Activated T-cell treated with anti-CD3 and anti-CD28 coated beads, Interleukin-2, amount 50 U/mL, for 4 hours (primary cell): ENCODE data around the gene ZDHHC9. TPM values are rescaled to one million over a fixed set of nuclear protein-coding genes. Genes with fewer than 3 reads are reported as not detected.

ENCODE experiments used
- ATAC-seq, 2 donors: fragments of 200-7000 bp; cut with Tn5 transposase; one replicate each; pipeline ENCODE4 v1.10.0; 2021
- DNase-seq: peaks from one replicate; pipeline ENCODE4 v3.0.0-alpha.2; 2020
- H3K27me3 Mint-ChIP-seq: one replicate; pipeline ENCODE4 v1.8.0; 2021; ENCODE audit warnings: low read depth, mixed read lengths
- H3K36me3 Mint-ChIP-seq: one replicate; pipeline ENCODE4 v1.8.0; 2022; ENCODE audit warnings: mixed read lengths; ENCODE audit not compliant: insufficient read depth
- H3K4me1 Mint-ChIP-seq: one replicate; pipeline ENCODE4 v1.8.0; 2021; ENCODE audit warnings: low read depth, mixed read lengths
- H3K4me3 Mint-ChIP-seq: one replicate; pipeline ENCODE4 v1.8.0; 2021; ENCODE audit warnings: mild to moderate bottlenecking, moderate library complexity, mixed read lengths
- H3K9me3 Mint-ChIP-seq: one replicate; pipeline ENCODE4 v1.8.0; 2021; ENCODE audit warnings: mixed read lengths
- total RNA-seq, 3 donors: library from RNA; stranded (reverse); gene quantifications; one replicate each; pipeline ENCODE4 v1.2.1, GENCODE V29; 2021

The ZDHHC9 gene
- total RNA-seq, 3 donors from 2014 or later = 12.3 to 14.2 (median 12.7) TPM

DNA sequence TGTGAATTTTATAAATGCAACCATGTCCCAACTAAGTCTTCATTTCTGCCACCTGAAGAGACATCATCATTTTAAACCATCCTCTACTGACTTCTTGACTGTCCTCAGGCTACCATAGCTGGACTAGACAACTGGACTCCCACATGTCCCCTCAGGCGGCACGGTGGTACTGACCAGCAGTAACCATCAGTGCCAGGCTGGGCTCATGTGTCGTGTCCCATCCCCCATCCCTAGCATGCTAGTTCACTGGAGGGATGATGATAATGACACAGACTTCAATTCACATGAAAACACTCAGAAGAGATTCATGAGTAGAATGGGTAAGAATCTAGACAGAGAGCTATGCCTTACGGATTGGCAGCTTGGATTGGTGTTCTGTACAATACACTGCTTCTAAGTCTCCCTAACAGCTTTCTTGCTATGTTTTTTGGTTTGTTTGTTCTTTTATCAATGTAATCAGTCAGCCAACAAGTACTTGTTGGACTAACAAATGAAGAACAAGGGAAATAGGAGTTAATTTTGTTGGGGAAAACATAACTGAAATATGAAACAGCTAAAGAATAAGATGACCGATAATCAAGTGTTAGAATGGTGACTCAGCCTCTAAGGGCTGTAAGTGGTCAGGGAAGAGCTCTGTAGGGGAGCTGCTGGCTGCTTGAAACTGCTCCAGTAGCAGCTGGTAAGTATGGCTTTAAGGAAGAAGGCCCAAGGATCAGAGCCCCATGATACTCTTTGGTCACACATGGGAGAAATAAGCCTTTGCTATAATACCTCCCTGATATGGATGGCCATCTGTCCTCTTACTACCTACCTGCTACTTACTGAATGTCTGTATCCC lies 10.3 kb downstream of the ZDHHC9 start:
- Mint-ChIP-seq H3K36me3 (peaks cover 11% of the 10 kb centered on the region), H3K4me1 (no peaks in the 10 kb centered on the region), H3K4me3 (no peak overlapping the region), H3K27me3 (no peaks in the 10 kb centered on the region), H3K9me3 (no peaks in the 10 kb centered on the region)
- no peak for ATAC-seq
- no peak for DNase-seq

DNA sequence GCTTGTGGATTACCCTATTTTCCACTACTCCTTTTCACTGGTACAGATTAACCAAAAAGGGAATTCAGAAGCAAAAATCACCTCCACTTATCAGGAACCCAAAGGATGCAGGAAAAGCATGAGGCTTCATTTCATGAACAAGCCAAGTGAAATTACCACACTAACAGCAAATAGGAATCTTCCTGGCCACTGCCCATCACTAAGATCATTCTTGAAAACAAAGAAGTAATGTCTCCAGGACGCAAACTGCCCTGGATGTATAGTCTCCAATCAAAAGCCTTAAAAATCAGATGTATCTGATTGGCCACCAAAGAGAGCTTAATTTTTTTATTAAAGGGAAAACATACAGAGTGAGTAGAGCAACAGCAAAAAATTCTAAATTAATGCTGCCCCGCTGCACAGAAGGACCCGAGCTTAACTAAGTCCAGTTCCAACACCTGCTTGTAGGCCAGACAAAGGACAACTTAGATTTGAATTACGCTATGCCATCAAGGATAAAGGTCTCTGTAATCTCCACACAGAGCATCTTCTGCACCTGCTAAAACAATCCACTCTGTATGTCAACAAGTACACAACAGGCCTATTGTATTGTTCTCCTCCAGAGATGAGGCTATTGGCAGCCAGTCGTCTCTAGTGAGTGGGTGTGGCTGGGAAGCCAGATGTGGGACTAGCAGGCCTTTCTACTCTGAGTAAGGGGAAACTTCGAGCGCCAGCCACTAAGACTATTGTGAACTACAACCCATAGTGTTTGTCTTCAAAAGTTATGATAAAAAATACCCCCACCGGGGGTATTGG lies 12.4 kb downstream of the ZDHHC9 start:
- H3K27me3 Mint-ChIP-seq = no peaks in the 10 kb centered on the region
- peaks cover 11% of the 10 kb centered on the region for H3K36me3 Mint-ChIP-seq
- no peak for DNase-seq
- no peaks in the 10 kb centered on the region for H3K9me3 Mint-ChIP-seq
- no peak overlapping the region for H3K4me3 Mint-ChIP-seq
- no peak for ATAC-seq
- H3K4me1 Mint-ChIP-seq = peaks cover 1% of the 10 kb centered on the region

DNA sequence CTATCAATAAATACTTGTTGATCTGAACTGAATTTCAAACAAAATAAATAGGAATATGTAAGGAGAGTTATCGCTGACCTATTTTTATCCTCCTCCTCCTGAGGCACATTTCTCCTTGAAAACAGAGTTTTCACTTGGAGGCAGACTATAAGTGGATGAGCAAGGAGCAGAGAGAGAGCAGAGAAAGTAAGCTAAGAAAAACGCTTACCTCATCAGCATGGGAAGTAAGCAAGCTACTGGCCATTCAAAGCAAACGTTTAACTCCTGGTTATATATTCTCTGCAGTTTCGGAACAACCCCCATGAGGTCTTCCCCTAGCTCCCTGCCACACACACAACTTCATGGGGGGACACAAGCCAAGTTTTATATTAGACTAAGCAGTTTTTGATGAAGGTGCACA lies 13.2 kb downstream of the ZDHHC9 start:
- no peaks in the 10 kb centered on the region for H3K9me3 Mint-ChIP-seq
- ATAC-seq = no peak

DNA sequence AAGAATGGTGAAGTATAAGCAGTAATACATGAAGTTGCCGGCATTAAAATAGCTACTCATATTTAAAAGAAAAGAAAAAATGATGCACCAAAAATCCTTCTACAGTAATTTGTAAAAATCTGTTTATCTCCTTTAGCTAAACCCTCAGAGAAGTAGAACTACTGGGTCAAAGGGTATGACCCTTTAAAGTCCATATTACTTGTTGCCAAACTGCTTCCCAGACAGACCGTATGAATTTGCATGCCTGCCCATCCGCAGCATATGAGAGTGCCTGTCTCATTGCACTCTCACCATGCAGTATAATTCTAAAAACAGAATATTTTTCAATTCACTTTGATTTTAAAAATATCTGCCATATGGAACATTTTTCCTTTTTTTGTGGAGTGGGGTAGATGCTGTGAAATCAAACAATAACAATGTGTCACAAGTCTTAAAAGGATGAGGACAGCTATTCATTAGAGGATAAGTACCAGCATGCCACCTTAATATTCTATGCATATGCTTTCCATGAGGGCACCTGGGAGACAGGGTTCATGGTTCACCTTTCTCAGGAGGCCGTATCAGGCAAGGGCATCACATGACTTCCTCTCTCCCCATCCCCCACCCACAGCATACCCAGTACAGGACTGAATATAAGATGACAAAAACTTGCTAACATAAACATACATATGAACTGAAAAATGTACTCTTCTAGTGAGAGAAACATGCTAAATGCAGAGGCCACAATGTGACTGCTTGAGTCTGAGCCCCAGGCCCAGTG lies 17.8 kb downstream of the ZDHHC9 start:
- Mint-ChIP-seq H3K36me3 (peaks cover 10% of the 10 kb centered on the region), H3K4me1 (peaks cover 9% of the 10 kb centered on the region), H3K9me3 (no peaks in the 10 kb centered on the region), H3K4me3 (no peak overlapping the region), H3K27me3 (no peaks in the 10 kb centered on the region)
- DNase-seq (no peak), ATAC-seq (no peak)

More for the DNA sequence above, 13.2 kb downstream of the ZDHHC9 start:
- no peak overlapping the region for H3K4me3 Mint-ChIP-seq
- no peaks in the 10 kb centered on the region for H3K27me3 Mint-ChIP-seq
- no peak for DNase-seq
- H3K4me1 Mint-ChIP-seq = peaks cover 5% of the 10 kb centered on the region
- H3K36me3 Mint-ChIP-seq = peaks cover 11% of the 10 kb centered on the region

DNA sequence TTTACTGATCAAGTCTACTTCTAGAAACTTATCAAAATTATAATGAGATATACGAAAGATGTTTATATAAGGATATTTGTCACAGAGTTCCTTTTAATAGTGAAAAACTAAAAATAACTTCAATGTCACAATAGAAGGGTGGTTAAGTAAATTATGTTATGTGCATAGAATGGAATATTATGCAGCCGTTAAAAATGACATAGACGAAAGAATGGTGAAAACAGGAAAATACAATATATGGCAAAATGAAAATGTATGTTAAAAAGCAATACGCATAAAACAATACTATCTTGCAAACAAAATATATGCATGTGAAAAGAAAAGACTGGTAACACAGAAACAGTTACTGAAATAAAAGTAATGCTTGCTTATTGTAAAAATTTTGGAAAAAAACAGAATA lies 19.1 kb downstream of the ZDHHC9 start:
- ATAC-seq (no peak), DNase-seq (no peak)
- H3K4me3 Mint-ChIP-seq = no peak overlapping the region
- no peaks in the 10 kb centered on the region for H3K9me3 Mint-ChIP-seq
- no peaks in the 10 kb centered on the region for H3K27me3 Mint-ChIP-seq
- peaks cover 9% of the 10 kb centered on the region for H3K4me1 Mint-ChIP-seq
- H3K36me3 Mint-ChIP-seq = peaks cover 8% of the 10 kb centered on the region

DNA sequence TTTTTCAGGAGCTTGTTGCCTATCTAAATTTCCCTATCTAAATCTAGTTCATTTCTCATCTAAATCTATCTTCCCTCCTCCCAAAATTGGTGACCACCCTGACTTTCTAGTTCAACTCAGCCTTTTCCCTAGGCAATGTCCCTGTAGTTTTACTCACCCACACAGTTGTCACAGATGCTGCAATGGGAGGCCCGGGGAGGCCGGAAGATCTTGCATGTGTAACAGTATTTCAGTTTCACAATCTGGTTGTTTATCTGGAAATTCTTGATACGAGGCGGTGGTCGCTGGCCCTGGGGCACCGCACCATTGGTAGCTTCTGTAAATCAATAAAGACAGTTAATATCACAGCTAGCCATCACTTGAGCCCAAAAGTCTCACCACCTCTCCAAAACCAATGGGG lies 20.2 kb downstream of the ZDHHC9 start:
- Mint-ChIP-seq H3K4me3 (no peak overlapping the region), H3K4me1 (peaks cover 9% of the 10 kb centered on the region), H3K27me3 (no peaks in the 10 kb centered on the region), H3K36me3 (peaks cover 2% of the 10 kb centered on the region), H3K9me3 (no peaks in the 10 kb centered on the region)
- ATAC-seq (no peak), DNase-seq (no peak)

DNA sequence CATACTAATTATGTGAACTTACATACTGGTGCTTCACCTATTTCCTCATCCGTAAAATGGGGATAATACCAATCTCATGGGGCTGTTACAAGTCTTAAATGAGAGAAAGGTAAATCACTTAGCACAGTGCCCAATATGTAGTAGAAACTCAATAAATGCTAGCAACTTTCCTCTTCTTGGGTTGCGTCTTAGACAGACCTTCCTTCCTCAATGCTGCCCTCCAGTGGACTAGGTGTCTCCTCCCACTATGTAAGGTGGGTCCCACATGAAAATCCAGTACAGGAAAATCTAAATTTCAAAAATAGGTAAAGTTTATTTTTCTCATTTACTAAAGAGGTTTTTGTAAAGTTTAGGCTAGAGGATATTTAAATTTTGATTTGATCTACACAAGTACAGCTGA lies 20.6 kb downstream of the ZDHHC9 start:
- no peak overlapping the region for H3K4me3 Mint-ChIP-seq
- H3K36me3 Mint-ChIP-seq = peaks cover 2% of the 10 kb centered on the region
- ATAC-seq = peak; percentile 60 to 74
- peaks cover 9% of the 10 kb centered on the region for H3K4me1 Mint-ChIP-seq
- H3K27me3 Mint-ChIP-seq = no peaks in the 10 kb centered on the region
- DNase-seq = peak; percentile 51
- no peaks in the 10 kb centered on the region for H3K9me3 Mint-ChIP-seq

DNA sequence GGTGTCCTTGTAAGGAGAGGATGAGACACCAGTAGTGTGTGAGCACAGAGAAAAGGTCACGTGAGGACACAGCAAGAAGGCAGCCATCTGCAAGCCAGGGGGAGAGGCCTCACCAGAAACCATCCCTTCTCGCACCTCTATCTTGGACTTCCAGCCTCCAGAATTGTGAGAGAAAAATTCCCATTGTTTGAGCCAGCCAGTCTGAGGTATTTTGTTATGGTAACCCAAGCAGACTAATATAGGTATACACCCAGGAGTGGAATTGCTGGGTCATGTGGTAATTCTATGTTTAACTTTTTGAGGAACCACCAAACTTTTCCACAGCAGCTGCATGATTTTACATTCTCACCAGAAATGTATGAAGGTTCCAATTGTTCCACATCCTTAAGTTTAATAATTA lies 25.6 kb downstream of the ZDHHC9 start:
- H3K27me3 Mint-ChIP-seq = no peaks in the 10 kb centered on the region
- ATAC-seq = no peak
- no peaks in the 10 kb centered on the region for H3K4me1 Mint-ChIP-seq

DNA sequence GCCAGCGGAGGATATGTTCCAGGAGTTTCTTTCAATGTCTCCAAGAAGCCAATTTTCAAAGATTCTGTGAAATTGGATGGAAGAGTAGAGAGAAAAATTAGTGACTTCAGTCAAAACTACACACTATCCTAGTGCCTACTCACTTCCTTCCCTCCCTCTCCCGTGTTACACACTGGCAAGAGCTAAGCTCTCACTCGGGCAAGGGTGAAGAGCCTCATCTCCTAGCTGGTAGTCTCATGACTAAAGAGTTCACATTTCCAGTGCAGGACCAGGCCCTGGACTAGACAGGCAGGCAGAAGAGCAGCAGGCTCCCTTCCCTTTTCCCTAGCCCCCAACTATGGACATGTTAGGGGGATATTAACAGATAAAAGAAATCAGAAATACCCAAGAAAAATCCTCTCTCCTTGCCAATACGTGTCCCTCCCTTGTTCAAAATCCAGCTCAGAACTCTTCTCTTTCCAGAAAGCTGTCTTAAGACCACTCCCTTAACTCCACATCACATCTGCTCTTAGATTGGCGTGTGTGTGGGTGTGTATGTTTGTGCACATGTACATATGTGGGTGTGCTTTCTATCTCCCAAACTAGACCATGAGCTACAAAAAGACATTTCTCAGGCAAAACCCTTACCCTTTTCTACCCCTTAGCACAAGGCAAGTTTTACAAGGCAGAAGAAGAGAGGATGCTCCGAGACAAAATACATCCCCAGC lies 29.9 kb downstream of the ZDHHC9 start:
- ATAC-seq = no peak
- H3K4me1 Mint-ChIP-seq = peaks cover 7% of the 10 kb centered on the region
- no peak overlapping the region for H3K4me3 Mint-ChIP-seq
- DNase-seq = no peak
- H3K36me3 Mint-ChIP-seq = peaks cover 14% of the 10 kb centered on the region
- H3K27me3 Mint-ChIP-seq = no peaks in the 10 kb centered on the region
- no peaks in the 10 kb centered on the region for H3K9me3 Mint-ChIP-seq

More for the DNA sequence above, 25.6 kb downstream of the ZDHHC9 start:
- H3K36me3 Mint-ChIP-seq = peaks cover 5% of the 10 kb centered on the region
- H3K9me3 Mint-ChIP-seq = no peaks in the 10 kb centered on the region
- DNase-seq = no peak
- H3K4me3 Mint-ChIP-seq = no peak overlapping the region

DNA sequence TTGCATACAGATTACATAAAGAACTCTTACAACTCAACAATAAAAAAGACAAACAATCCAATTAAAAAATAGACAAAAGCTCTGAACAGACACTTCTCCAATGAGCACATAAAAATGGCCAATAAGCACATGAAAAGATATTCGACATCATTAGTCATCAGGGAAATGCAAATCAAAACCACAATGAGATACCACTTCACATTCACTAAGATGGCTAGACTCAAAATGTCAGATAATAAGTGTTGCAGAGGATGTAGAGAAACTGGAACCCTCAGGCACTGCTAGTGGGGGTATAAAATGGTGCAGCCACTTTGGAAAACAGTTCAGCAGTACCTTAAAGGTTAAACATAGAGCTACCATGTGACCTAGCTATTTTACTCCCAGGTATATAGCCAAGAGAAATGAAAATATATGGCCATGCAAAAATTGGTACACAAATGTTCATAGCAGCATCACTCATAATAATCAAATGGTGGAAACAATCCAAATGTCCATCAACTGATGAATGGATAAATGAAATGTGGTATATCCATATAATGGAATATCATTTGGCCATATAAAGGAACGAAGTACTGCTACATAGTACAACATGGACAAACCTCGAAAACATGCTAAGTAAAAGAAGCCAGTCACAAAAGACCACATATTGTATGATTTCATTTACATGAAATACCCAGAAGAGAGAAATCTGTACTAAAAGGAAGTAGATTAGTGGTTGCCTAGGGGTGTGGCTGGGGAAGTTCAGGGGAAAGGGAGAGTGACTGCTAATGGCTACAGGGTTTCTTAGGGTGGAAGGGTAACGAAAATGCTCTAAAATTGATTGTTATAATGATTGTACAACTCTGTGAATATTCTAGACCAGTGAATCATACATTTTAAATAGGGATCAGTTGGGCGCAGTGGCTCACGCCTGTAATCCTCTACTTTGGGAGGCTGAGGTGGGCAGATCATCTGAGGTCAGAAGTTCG lies 34.6 kb downstream of the ZDHHC9 start:
- H3K4me1 Mint-ChIP-seq = peaks cover 16% of the 10 kb centered on the region
- H3K9me3 Mint-ChIP-seq = no peaks in the 10 kb centered on the region
- peaks cover 17% of the 10 kb centered on the region for H3K36me3 Mint-ChIP-seq
- H3K27me3 Mint-ChIP-seq = no peaks in the 10 kb centered on the region
- no peak overlapping the region for H3K4me3 Mint-ChIP-seq
- peak; percentile 77 to 79 for ATAC-seq
- DNase-seq = no peak

DNA sequence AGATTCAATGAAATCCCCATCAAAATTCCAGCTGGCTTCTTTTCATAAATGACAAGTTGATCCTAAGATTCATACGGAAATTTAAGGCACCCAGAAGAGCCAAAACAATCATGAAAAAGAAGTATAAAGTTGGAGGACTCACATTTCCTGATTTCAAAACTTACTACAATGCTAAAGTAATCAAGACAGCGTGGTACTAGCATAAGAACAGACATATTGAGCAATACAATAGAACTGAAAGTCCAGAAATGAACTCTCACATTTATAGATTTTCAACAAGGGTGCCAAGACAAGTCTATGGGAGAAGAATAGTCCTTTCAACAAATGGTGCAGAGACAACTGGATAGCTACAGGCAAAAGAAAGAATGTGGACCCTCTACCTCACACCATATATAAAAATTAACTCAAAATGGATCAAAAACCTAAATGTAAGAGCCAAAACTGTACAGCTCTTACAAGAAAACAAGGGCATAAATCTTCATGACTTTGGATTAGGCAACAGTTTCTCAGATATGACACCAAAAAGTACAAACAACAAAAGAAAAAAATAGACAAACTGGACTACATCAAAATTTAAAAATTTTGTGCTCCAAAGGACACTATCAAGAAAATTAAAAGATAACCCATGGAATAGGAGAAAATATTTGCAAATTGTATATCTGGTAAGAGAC lies 35.4 kb downstream of the ZDHHC9 start:
- Mint-ChIP-seq H3K9me3 (no peaks in the 10 kb centered on the region), H3K27me3 (no peaks in the 10 kb centered on the region), H3K36me3 (peaks cover 17% of the 10 kb centered on the region), H3K4me1 (peaks cover 18% of the 10 kb centered on the region), H3K4me3 (no peak overlapping the region)
- no peak for DNase-seq
- no peak for ATAC-seq

DNA sequence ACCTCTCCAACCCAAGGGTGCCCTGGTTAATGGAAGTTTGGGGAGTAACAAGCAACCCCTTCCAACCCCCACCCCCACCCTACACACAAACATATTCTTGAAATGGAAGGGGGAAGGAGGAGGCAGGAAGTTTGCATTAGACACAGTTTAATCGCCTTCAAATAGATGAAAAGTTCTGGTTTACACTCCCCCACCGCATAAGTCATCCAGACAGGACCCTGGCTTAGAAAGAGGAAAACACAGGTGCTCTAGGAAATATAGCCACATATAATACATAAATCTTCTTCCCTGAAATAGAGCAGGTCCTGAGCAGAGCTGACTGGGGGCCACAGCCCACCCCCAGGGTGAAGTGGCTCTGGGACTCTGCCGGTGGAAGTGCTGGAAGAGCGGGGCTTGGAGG lies 38.9 kb downstream of the ZDHHC9 start:
- Mint-ChIP-seq H3K9me3 (no peaks in the 10 kb centered on the region), H3K4me1 (peaks cover 18% of the 10 kb centered on the region), H3K4me3 (no peak overlapping the region), H3K27me3 (no peaks in the 10 kb centered on the region), H3K36me3 (peaks cover 12% of the 10 kb centered on the region)
- DNase-seq = no peak
- no peak for ATAC-seq

DNA sequence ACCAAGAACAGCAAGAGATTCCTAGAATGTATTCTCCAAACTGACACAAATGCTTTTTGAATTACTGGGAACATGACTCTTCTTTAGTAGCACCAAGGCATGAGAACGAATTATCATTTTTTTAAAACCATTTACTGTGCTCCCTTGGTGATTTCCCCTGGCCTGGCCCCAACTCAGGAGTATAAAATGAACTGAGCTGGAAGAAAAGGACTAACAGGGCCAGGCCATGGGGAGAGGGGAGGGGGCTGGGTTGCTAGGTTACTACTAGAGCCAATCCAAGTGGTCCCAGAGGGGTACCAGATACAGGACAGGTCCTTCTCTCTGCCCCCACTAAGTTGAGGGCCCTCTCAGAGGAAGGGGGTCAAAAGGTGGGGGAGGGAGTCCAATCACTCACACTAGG lies 40.8 kb downstream of the ZDHHC9 start:
- Mint-ChIP-seq H3K36me3 (peaks cover 6% of the 10 kb centered on the region), H3K4me1 (peaks cover 19% of the 10 kb centered on the region), H3K27me3 (no peaks in the 10 kb centered on the region), H3K9me3 (no peaks in the 10 kb centered on the region), H3K4me3 (no peak overlapping the region)
- DNase-seq (no peak), ATAC-seq (no peak)
